WTC11 (cell line): ENCODE measurements around the gene DNASE1L3. TPM values are rescaled to one million over a fixed set of nuclear protein-coding genes. Genes with fewer than 3 reads are reported as not detected.

ENCODE experiments used
- ATAC-seq: fragments of 200-7000 bp; cut with Tn5 transposase; 2 replicates; pipeline ENCODE4 v1.10.0; 2021; ENCODE audit warnings: mild to moderate bottlenecking, moderate library complexity
- CTCF ChIA-PET: fragments of 300-600 bp; sonication (Branson Sonifier 250); formaldehyde crosslinking; loops from one replicate; lab custom pipeline; 2021; ENCODE audit warnings: antibody characterized with exemption; lab: Charles Lee
- POLR2A ChIA-PET: fragments of 350-600 bp; sonication (Branson Sonifier 250); formaldehyde crosslinking; loops from one replicate; lab custom pipeline; 2021; ENCODE audit warnings: antibody characterized with exemption; lab: Charles Lee
- DNase-seq: peaks from one replicate; pipeline ENCODE4 v3.0.0; 2021; ENCODE audit warnings: low spot score
- H3K27ac Mint-ChIP-seq: 2 replicates; pipeline ENCODE4 v1.8.0; 2021; ENCODE audit warnings: mixed read lengths
- H3K27me3 Mint-ChIP-seq: 2 replicates; pipeline ENCODE4 v1.8.0; 2021; ENCODE audit warnings: low read depth, mild to moderate bottlenecking, moderate library complexity, mixed read lengths
- H3K36me3 Mint-ChIP-seq: 2 replicates; pipeline ENCODE4 v1.8.0; 2021; ENCODE audit warnings: mixed read lengths
- H3K4me1 Mint-ChIP-seq: 2 replicates; pipeline ENCODE4 v1.8.0; 2022; ENCODE audit warnings: mixed read lengths
- H3K4me3 Mint-ChIP-seq: 2 replicates; pipeline ENCODE4 v1.8.0; 2021; ENCODE audit warnings: mild to moderate bottlenecking, moderate library complexity, mixed read lengths
- H3K9me3 Mint-ChIP-seq: 2 replicates; pipeline ENCODE4 v1.8.0; 2021; ENCODE audit warnings: mixed read lengths
- ATF6 ChIP-seq: sonication (generic); formaldehyde crosslinking; IDR thresholded peaks from 2 replicates; pipeline ENCODE4 v1.8.1; 2023; ENCODE audit warnings: mild to moderate bottlenecking, missing genetic modification reagents
- CDX4 ChIP-seq: fragments of 250-450 bp; sonication (Bioruptor Pico); IDR thresholded peaks from 2 replicates; pipeline ENCODE4 v1.9.0; 2021; ENCODE audit warnings: moderate library complexity, mild to moderate bottlenecking, inconsistent platforms, borderline replicate concordance
- CTCF ChIP-seq: fragments of 200-600 bp; IDR thresholded peaks from 2 replicates; pipeline ENCODE4 v1.8.0; 2022; ENCODE audit warnings: antibody characterized with exemption
- ELF4 ChIP-seq: sonication (generic); formaldehyde crosslinking; IDR thresholded peaks from 2 replicates; pipeline ENCODE4 v1.8.1; 2022; ENCODE audit warnings: low read depth, mild to moderate bottlenecking, moderate library complexity, missing genetic modification reagents
- EMX1 ChIP-seq: fragments of 250-450 bp; sonication (Bioruptor Pico); IDR thresholded peaks from 2 replicates; pipeline ENCODE4 v1.8.0; 2021; ENCODE audit warnings: mild to moderate bottlenecking
- ERG ChIP-seq: fragments of 250-450 bp; sonication (Bioruptor Pico); IDR thresholded peaks from 2 replicates; pipeline ENCODE4 v1.8.0; 2021; ENCODE audit warnings: mild to moderate bottlenecking
- GTF2I ChIP-seq: fragments of 250-450 bp; sonication (Bioruptor Pico); conservative IDR thresholded peaks from 2 replicates; pipeline ENCODE4 v1.4.0; 2021; ENCODE audit warnings: mild to moderate bottlenecking
- HMGA2 ChIP-seq: fragments of 250-450 bp; sonication (Bioruptor Pico); IDR thresholded peaks from 2 replicates; pipeline ENCODE4 v1.4.0; 2021; ENCODE audit warnings: mild to moderate bottlenecking, moderate library complexity
- JAZF1 ChIP-seq: fragments of 250-450 bp; sonication (Bioruptor Pico); IDR thresholded peaks from 2 replicates; pipeline ENCODE4 v1.9.0; 2021; ENCODE audit warnings: moderate library complexity, mild to moderate bottlenecking, inconsistent platforms
- MYBL2 ChIP-seq: sonication (generic); formaldehyde crosslinking; IDR thresholded peaks from 2 replicates; pipeline ENCODE4 v1.8.1; 2023; ENCODE audit warnings: mild to moderate bottlenecking, moderate library complexity, missing genetic modification reagents
- OVOL2 ChIP-seq: fragments of 250-450 bp; sonication (Bioruptor Pico); IDR thresholded peaks from 2 replicates; pipeline ENCODE4 v1.9.0; 2021; ENCODE audit warnings: mild to moderate bottlenecking, borderline replicate concordance
- PREB ChIP-seq: sonication (generic); formaldehyde crosslinking; IDR thresholded peaks from 2 replicates; pipeline ENCODE4 v1.8.1; 2022; ENCODE audit warnings: mild to moderate bottlenecking, missing genetic modification reagents, moderate library complexity, borderline replicate concordance
- RELA ChIP-seq: sonication (generic); formaldehyde crosslinking; IDR thresholded peaks from 2 replicates; pipeline ENCODE4 v1.8.1; 2022; ENCODE audit warnings: missing genetic modification reagents, mild to moderate bottlenecking, borderline replicate concordance
- RORB ChIP-seq: fragments of 250-450 bp; sonication (Bioruptor Pico); IDR thresholded peaks from 2 replicates; pipeline ENCODE4 v1.9.0; 2021; ENCODE audit warnings: mild to moderate bottlenecking
- SMAD3 ChIP-seq: sonication (generic); formaldehyde crosslinking; IDR thresholded peaks from 2 replicates; pipeline ENCODE4 v1.8.0; 2022; ENCODE audit warnings: missing genetic modification reagents, mild to moderate bottlenecking, borderline replicate concordance
- USF1 ChIP-seq: sonication (generic); formaldehyde crosslinking; IDR thresholded peaks from 2 replicates; pipeline ENCODE4 v1.8.0; 2022; ENCODE audit warnings: mild to moderate bottlenecking, missing genetic modification reagents
- ZNF232 ChIP-seq: sonication (generic); formaldehyde crosslinking; IDR thresholded peaks from 2 replicates; pipeline ENCODE4 v1.8.0; 2022; ENCODE audit warnings: mild to moderate bottlenecking, missing genetic modification reagents
- ZNF281 ChIP-seq: sonication (generic); formaldehyde crosslinking; IDR thresholded peaks from 2 replicates; pipeline ENCODE4 v1.8.0; 2023; ENCODE audit warnings: mild to moderate bottlenecking, missing genetic modification reagents
- ZNF396 ChIP-seq: fragments of 250-450 bp; sonication (Bioruptor Pico); IDR thresholded peaks from 2 replicates; pipeline ENCODE4 v1.8.0; 2021; ENCODE audit warnings: mild to moderate bottlenecking, moderate library complexity, borderline replicate concordance
- total RNA-seq: library from RNA; stranded (reverse); gene quantifications from 3 replicates; pipeline ENCODE4 v1.2.3, GENCODE V29; 2021
- TF ChIP-seq, protein P1 (sequence below): sonication (generic); formaldehyde crosslinking; IDR thresholded peaks from 2 replicates; pipeline ENCODE4 v1.8.1; 2023; ENCODE audit warnings: mild to moderate bottlenecking, moderate library complexity, missing genetic modification reagents

Gene DNASE1L3
- total RNA-seq, 1 experiment from 2014 or later = not detected

DNA sequence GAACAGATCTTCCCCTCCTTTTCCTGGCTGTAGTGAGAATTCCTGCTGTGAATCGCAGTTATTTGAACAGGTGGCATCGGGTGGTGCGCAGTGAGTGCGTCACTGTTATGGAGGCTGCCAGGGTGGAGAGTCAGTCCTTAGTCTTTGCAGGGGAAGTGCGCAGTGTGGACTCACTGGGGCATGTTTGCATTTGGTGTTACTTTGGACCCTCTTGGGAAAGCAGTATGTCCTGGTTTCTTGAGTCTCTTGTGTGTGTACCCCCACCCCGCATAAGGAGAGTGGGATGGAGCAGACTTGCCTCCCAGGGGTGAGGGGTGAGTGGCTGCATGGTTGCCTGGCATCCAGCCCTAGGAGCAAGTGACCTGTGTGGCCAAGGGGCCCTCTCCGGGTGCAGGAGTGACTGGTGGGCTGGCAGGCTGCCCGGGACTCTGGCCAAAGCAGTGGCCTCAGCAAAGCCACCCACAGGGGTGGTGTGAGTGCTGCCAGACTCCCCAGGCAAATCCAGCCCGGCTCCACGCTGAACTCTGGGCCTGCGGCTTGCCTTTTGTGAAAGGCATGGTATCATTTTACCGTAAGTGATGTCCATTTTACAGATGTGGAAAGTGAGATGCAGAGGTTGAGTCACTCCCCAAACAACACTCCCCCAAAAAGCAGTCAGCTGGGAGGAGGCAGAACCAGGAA lies 46.4 kb downstream of the DNASE1L3 start (continued):
- TF ChIP-seq JAZF1 (no peak), EMX1 (CRISPR knock-in tag) (no peak), ZNF396 (no peak), SMAD3 (CRISPR knock-in tag) (no peak), MYBL2 (CRISPR knock-in tag) (no peak), HMGA2 (CRISPR knock-in tag) (no peak), CTCF (no peak)
- TF ChIP-seq, protein P1, sequence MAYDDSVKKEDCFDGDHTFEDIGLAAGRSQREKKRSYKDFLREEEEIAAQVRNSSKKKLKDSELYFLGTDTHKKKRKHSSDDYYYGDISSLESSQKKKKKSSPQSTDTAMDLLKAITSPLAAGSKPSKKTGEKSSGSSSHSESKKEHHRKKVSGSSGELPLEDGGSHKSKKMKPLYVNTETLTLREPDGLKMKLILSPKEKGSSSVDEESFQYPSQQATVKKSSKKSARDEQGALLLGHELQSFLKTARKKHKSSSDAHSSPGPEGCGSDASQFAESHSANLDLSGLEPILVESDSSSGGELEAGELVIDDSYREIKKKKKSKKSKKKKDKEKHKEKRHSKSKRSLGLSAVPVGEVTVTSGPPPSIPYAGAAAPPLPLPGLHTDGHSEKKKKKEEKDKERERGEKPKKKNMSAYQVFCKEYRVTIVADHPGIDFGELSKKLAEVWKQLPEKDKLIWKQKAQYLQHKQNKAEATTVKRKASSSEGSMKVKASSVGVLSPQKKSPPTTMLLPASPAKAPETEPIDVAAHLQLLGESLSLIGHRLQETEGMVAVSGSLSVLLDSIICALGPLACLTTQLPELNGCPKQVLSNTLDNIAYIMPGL (CRISPR knock-in tag) = no peak

DNA sequence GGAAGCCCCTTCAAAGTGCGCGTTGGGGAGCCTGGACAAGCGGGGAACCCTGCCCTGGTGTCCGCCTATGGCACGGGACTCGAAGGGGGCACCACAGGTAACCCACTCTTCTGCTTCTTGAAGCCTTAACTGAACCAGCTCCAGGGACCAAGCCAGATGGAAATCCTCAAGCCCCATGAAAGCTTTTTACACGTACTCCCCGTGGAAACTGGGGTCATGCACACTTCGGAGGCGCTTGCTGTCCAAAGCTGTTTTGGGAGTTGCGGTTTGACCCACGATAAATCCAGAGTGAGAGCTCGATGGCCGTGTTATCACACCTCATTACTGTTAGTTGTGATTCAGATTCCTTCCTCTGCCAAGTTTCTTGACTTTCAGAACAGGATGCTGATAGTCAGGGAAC lies 47.5 kb downstream of the DNASE1L3 start:
- H3K9me3 Mint-ChIP-seq = no peaks in the 10 kb centered on the region
- ChIA-PET CTCF (interaction anchor here (2.8 kb wide), 1 partner anchor 15 kb away, joined by 9 read pairs; no protein-coding TSS in a partner anchor), POLR2A (no interaction called here)
- H3K36me3 Mint-ChIP-seq = peaks cover 58% of the 10 kb centered on the region
- DNase-seq (no peak), ATAC-seq (no peak)
- no peak overlapping the region for H3K4me3 Mint-ChIP-seq
- no peaks in the 10 kb centered on the region for H3K4me1 Mint-ChIP-seq
- no peak overlapping the region for H3K27ac Mint-ChIP-seq
- TF ChIP-seq RORB (CRISPR knock-in tag) = no peak
- TF ChIP-seq USF1 (CRISPR knock-in tag) = no peak
- TF ChIP-seq, protein P1 (CRISPR knock-in tag) = no peak
- TF ChIP-seq ZNF281 (CRISPR knock-in tag) = no peak
- TF ChIP-seq ELF4 = no peak
- no peak for TF ChIP-seq PREB (CRISPR knock-in tag)
- TF ChIP-seq ERG (CRISPR knock-in tag) = no peak
- no peak for TF ChIP-seq OVOL2
- TF ChIP-seq RELA = no peak
- TF ChIP-seq CDX4 (CRISPR knock-in tag) = no peak
- TF ChIP-seq ATF6 (CRISPR knock-in tag) = no peak
- TF ChIP-seq ZNF232 (CRISPR knock-in tag) = no peak
- TF ChIP-seq GTF2I (CRISPR knock-in tag) = no peak
- TF ChIP-seq JAZF1 = no peak
- H3K27me3 Mint-ChIP-seq = no peaks in the 10 kb centered on the region
